DOHH2 (cell line): ENCODE measurements around the gene SCNN1G.

Source experiments
- CTCF ChIP-seq: fragments of 200-600 bp; sonication (generic); IDR thresholded peaks from one replicate; pipeline ENCODE4 v1.5.1; 2014; ENCODE audit warnings: antibody characterized with exemption, mild to moderate bottlenecking, low read depth, low read length; ENCODE audit not compliant: poor library complexity, severe bottlenecking
- EZH2phosphoT487 ChIP-seq: fragments of 200-600 bp; sonication (generic); IDR thresholded peaks from 2 replicates; pipeline ENCODE4 v1.6.1; 2017; ENCODE audit warnings: borderline replicate concordance, mild to moderate bottlenecking, antibody characterized with exemption, low read length, moderate library complexity, mixed read lengths

- no peak for TF ChIP-seq CTCF
- no peak for TF ChIP-seq EZH2phosphoT487
These were observed 33.9 kb upstream of the SCNN1G start for GRCh38 chr16:23148513-23149266.
